ENCODE data around the gene ADAMTSL3.

The ADAMTSL3 gene

DNA sequence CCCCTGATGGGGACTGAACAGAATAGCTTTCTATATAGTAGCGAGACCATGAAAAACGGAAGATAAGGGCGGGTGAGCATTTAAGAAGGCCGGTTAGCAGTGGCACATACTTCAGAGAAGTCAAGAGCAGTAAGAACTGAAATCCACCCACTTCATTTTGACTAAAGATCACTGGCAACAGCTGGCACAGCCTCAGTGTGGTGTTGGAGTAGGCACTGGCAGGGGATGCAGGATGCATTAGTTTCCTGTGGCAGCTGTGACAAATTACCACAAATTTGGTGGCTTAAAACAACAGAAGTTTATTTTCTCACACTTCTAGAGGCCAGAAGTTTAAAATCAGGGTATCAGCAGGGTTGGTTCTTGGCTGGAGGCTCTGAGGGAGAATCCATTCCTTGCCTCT, 176.5 kb downstream of the ADAMTSL3 start:
- no peak for DNase-seq (ENCODE audit: low spot score)

GRCh38 chr15:83833569-83833968, 179.6 kb downstream of the ADAMTSL3 start:
- no peak for DNase-seq (ENCODE audit: low spot score)

GRCh38 chr15:83835479-83835878, 181.6 kb downstream of the ADAMTSL3 start:
- DNase-seq (ENCODE audit: low spot score) = no peak

GRCh38 chr15:83837945-83838571, 184.1 kb downstream of the ADAMTSL3 start:
- DNase-seq (ENCODE audit: low spot score) = no peak

- no peak for DNase-seq (ENCODE audit: low spot score)
Observed at GRCh38 chr15:83838763-83839162, 184.8 kb downstream of the ADAMTSL3 start.

DNA sequence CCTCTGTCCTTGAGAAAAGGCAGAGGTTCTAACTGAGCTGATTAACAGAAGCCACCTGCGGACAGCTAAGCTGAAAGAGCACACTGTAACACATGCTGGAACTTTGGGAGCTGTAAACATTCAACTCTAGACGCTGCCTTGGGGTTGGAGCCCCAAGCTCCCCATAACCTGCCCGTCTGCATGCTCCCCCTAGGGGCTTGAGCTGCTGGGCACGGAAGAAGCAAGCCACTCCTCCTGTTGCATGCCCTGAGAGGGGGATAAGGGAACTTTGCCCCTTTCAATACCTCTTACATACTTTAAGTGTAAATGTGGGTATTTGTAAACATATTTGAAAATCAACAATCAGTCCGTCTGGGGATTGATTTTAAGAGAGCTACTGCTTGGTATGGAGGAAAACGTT, 188.4 kb downstream of the ADAMTSL3 start:
- DNase-seq (ENCODE audit: low spot score) = no peak

GRCh38 chr15:83843471-83843871, 189.5 kb downstream of the ADAMTSL3 start:
- no peak for DNase-seq (ENCODE audit: low spot score)

DNA sequence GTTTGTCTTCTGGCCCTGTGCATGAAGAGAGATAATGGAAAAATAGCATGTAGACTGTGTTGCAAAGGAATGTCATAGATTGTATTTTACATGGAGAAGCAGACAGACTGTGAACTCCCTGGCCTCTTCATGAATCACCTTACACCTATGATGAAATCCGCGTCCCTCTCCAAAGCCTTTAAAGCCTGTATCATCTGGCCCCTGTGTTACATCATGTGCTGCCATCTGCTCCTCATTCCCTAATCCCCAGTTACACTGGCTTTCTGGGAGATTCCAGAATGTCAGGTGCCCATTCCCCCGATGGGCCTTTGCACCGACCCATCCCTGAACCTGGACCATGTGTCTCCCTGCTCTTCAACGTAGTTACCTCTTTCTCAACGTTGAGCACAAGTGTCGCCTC, 190.8 kb downstream of the ADAMTSL3 start:
- DNase-seq (ENCODE audit: low spot score) = no peak

- DNase-seq (ENCODE audit: low spot score) = no peak
Observed at GRCh38 chr15:83845230-83845629, 191.3 kb downstream of the ADAMTSL3 start.

- no peak for DNase-seq (ENCODE audit: low spot score)
Observed at GRCh38 chr15:83846847-83847246, 192.9 kb downstream of the ADAMTSL3 start.

- DNase-seq (ENCODE audit: low spot score) = no peak
Observed at GRCh38 chr15:83848315-83849050, 194.6 kb downstream of the ADAMTSL3 start.

- no peak for DNase-seq (ENCODE audit: low spot score)
Observed at GRCh38 chr15:83850015-83850414, 196.1 kb downstream of the ADAMTSL3 start.

DNA sequence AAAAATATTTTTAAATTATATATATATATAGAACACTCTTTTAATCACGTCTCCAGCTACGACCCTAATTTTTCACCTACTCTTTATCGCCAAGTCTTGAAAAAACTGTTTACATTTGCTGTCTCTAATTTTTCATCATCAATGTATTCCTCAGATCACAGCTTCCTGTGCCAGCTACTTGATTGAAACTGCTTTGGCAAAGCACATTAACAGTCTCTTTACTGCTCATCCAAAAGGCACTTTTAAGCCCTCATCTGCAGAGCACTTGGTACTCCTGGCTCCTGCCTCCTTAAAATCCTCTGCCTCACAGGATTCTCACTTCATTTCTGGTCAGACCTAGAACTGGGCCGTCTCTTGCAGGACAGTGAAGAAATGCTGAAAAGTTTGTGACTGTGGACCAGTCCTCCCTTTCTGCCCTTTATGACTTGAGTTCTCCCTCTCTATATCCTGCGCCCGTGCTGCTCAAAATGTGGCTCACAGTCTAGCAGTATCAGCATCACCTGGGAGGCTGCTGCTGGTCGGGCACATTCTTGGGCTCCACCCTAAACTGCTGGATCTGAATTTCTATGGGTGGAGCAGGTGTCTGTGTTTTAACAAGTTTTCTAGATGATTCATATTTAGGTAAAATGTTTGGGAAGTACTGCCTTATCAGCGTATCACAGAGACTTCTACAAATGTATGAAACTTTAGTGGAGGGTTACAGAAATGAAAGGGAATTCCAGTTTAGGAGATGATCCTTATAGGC, 196.8 kb downstream of the ADAMTSL3 start:
- DNase-seq (ENCODE audit: low spot score) = no peak

DNA sequence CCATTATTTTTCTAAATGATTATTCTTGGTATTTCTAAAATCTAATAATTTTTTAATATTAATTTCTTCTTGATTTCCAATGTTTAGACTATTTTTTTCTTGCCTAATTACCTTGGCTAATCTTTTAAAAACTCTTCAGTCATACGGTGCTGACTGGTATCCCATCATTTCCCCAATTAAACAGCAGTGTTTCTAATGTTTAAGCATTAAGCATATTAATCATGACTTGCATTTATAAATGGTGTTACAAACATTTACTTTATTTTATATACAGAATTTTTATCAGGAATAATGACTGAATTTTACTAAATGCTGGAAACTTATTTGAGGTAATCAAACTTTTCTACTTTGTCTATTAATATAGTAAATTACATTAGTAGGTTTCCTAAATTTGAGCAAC, 199.3 kb downstream of the ADAMTSL3 start:
- DNase-seq (ENCODE audit: low spot score) = no peak

DNA sequence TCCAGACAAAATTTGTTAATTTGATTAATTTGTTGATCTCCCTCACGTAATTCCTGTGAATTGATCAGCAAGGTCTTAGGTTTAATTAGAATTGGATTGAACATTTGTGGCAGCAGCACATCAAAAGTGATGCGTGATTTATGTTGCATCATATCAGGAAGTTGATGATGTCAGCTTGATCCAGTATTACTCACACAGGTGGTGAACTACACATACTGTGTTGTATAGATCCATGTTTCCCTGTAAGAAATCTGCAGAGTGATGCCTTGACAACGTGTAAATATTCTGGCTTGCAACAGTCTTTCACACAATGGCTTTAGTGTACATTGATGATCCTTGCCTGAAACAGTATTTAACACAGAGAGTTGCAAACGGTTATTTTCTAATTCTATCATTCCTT, 200.4 kb downstream of the ADAMTSL3 start:
- DNase-seq (ENCODE audit: low spot score) = no peak

GRCh38 chr15:83854950-83855707, 201.2 kb downstream of the ADAMTSL3 start:
- no peak for DNase-seq (ENCODE audit: low spot score)

- DNase-seq (ENCODE audit: low spot score) = no peak
Observed at GRCh38 chr15:83855956-83856355, 202.0 kb downstream of the ADAMTSL3 start.

GRCh38 chr15:83858820-83859505, 205.0 kb downstream of the ADAMTSL3 start:
- no peak for DNase-seq (ENCODE audit: low spot score)

DNA sequence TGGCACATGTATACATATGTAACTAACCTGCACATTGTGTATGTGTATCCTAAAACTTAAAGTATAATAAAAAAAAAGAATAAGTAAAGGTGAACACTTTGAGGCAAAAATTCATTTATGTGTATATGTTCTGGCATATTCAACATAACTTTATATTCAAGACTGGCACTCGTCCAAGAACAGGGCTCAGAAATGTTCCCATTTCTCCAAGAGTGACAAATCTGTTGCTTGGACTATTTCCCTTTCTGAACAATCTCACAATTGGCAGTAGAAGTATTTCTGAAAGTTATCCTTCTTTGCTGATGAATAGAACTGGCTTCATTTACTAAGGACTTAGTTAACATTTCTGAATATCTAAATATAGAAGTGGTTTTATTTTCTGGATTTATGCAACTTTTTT, 212.8 kb downstream of the ADAMTSL3 start:
- DNase-seq (ENCODE audit: low spot score) = no peak

DNA sequence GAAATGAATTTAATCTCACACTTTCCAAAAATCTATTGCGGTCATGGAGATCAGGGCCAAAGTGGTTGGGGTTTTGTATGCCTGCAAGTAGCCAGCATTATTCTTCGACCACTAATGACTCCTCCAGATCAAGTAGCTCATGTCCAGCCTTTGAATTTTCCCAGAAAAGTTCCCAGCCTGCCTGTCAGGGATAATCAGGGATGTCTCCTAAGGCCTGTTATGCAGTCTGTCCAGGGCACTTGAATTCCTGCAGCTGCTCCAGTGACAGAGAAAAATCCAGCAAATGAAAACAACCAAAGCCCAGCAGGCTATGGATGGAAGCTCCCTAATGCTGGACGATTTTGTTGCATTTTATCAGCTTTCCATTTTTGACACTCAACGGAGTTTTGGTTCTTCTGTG, 215.4 kb downstream of the ADAMTSL3 start:
- DNase-seq (ENCODE audit: low spot score) = no peak

DNA sequence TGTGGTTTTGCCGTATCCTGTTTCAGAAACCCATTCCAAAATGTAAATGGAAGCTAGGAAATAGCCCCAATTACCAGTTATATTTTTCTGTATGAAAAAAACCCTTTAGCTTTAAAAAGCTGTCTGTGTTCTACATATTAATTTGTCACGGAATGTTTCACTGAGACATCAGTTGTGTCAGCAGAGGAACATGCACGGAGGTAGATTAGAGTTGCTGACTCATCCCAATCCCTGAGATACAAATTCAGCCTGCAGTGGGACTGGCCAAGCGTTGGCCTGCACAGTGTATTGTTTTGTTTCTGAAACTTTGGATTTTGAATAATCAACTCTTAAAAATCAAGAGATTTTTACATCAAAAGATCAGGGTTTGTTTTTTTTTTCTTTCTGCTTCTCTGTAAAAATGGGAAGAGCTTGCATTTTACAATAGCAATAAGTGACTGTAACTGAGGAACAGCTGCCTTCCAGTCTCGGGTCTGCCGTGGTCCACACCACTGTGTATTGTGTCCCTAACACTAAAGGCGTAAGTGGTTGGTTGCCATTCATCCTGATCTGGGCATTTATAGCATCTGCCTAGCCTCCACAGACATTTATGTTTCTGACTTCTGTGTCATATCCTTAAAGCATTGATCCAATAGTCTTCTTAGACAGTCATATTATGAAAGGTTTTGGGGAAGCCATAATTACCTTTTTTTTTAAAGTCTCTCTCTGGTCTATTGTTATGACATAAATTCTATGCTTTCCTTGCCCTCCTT, 218.1 kb downstream of the ADAMTSL3 start:
- no peak for DNase-seq (ENCODE audit: low spot score)
